IMR-90 (cell line): ENCODE data around the gene OGT. TPM values are rescaled to one million over a fixed set of nuclear protein-coding genes. Genes with fewer than 3 reads are reported as not detected.

Experiments used
- ATAC-seq: fragments of 200-7000 bp; cut with Tn5 transposase; 2 replicates; pipeline ENCODE4 v1.9.1; 2020; ENCODE audit warnings: low read depth, mild to moderate bottlenecking, moderate library complexity
- BruUV-seq: library from RNA; stranded (reverse); fragments of 400-500 nt; replicated peaks from 2 replicates; lab custom pipeline; 2021; lab: Mats Ljungman, UMichigan
- CTCF ChIA-PET: fragments of 300-600 bp; formaldehyde crosslinking; extraction: SDS; loops from one replicate; lab custom pipeline; 2021; ENCODE audit warnings: antibody characterized with exemption; lab: Yijun Ruan, JAX
- POLR2A ChIA-PET: fragments of 300-600 bp; sonication (Branson Sonifier 250); formaldehyde crosslinking; loops from one replicate; lab custom pipeline; 2022; ENCODE audit warnings: antibody characterized with exemption; ENCODE audit not compliant: unreplicated experiment; lab: Charles Lee
- DNase-seq: peaks from one replicate; pipeline ENCODE4 v3.0.0; 2013
- H2AFZ ChIP-seq: replicated peaks from 2 replicates; pipeline ENCODE3; 2013; ENCODE audit warnings: low read length, mild to moderate bottlenecking; ENCODE audit not compliant: poor library complexity
- H2AK5ac ChIP-seq: 2 replicates; pipeline ENCODE4 v1.6.1; 2013; ENCODE audit warnings: low read depth, low read length, inconsistent platforms
- H2AK9ac ChIP-seq: replicated peaks from 2 replicates; pipeline ENCODE3; 2013; ENCODE audit warnings: mild to moderate bottlenecking, low read depth, low read length, moderate library complexity; ENCODE audit not compliant: poor library complexity
- H2BK120ac ChIP-seq: 2 replicates; pipeline ENCODE4 v1.6.1; 2013; ENCODE audit warnings: low read depth, low read length, inconsistent platforms
- H2BK15ac ChIP-seq: 3 replicates; pipeline ENCODE4 v1.6.1; 2013; ENCODE audit warnings: low read depth, low read length, inconsistent platforms
- H2BK20ac ChIP-seq: 2 replicates; pipeline ENCODE4 v1.6.1; 2013; ENCODE audit warnings: low read depth, mild to moderate bottlenecking, inconsistent platforms, low read length, moderate library complexity
- H2BK5ac ChIP-seq: 2 replicates; pipeline ENCODE4 v1.6.1; 2013; ENCODE audit warnings: mild to moderate bottlenecking, low read depth, low read length, inconsistent platforms; ENCODE audit not compliant: poor library complexity, severe bottlenecking
- H3K14ac ChIP-seq: replicated peaks from 2 replicates; pipeline ENCODE4 v1.6.1; 2013; ENCODE audit warnings: low read depth, low read length, inconsistent platforms
- H3K18ac ChIP-seq: 2 replicates; pipeline ENCODE4 v1.6.1; 2013; ENCODE audit warnings: low read depth, low read length, control low read depth
- H3K23ac ChIP-seq: 2 replicates; pipeline ENCODE4 v1.6.1; 2013; ENCODE audit warnings: low read depth, low read length, inconsistent platforms
- H3K27ac ChIP-seq: 2 replicates; pipeline ENCODE4 v1.5.1; 2013; ENCODE audit warnings: mild to moderate bottlenecking, control low read depth, low read length; ENCODE audit not compliant: insufficient read depth
- H3K27me3 ChIP-seq: 2 replicates; pipeline ENCODE4 v1.6.1; 2013; ENCODE audit warnings: low read length; ENCODE audit not compliant: control insufficient read depth, insufficient read depth
- H3K36me3 ChIP-seq: 2 replicates; pipeline ENCODE4 v1.6.1; 2013; ENCODE audit warnings: low read length, mixed read lengths; ENCODE audit not compliant: control insufficient read depth, insufficient read depth
- H3K4ac ChIP-seq: 2 replicates; pipeline ENCODE4 v1.6.1; 2013; ENCODE audit warnings: low read depth, low read length, inconsistent platforms
- H3K4me1 ChIP-seq: 2 replicates; pipeline ENCODE4 v1.6.1; 2013; ENCODE audit warnings: low read length, mixed read lengths; ENCODE audit not compliant: control insufficient read depth, insufficient read depth
- H3K4me2 ChIP-seq: 2 replicates; pipeline ENCODE4 v1.6.1; 2013; ENCODE audit warnings: low read depth, mild to moderate bottlenecking, control low read depth, low read length, moderate library complexity
- H3K4me3 ChIP-seq: 2 replicates; pipeline ENCODE4 v1.5.1; 2013; ENCODE audit warnings: low read depth, mild to moderate bottlenecking, control low read depth, low read length, moderate library complexity; ENCODE audit not compliant: insufficient read depth
- H3K56ac ChIP-seq: 2 replicates; pipeline ENCODE4 v1.6.1; 2013; ENCODE audit warnings: low read length, inconsistent platforms; ENCODE audit not compliant: insufficient read depth; ENCODE audit errors: extremely low read depth
- H3K79me1 ChIP-seq, 2 experiments: 2 replicates each; pipeline ENCODE4 v1.6.1; 2013; ENCODE audit warnings: low read length in 2 of 2, inconsistent platforms in 1 of 2, low read depth in 1 of 2
- H3K9ac ChIP-seq: 2 replicates; pipeline ENCODE4 v1.6.1; 2013; ENCODE audit warnings: low read depth, low read length, control low read depth
- H3K9me1 ChIP-seq: 2 replicates; pipeline ENCODE4 v1.6.1; 2013; ENCODE audit warnings: low read length, inconsistent platforms; ENCODE audit not compliant: insufficient read depth
- H3K9me3 ChIP-seq: 2 replicates; pipeline ENCODE4 v1.6.1; 2013; ENCODE audit warnings: low read length; ENCODE audit not compliant: control insufficient read depth, insufficient read depth
- H4K20me1 ChIP-seq: 2 replicates; pipeline ENCODE4 v1.6.1; 2013; ENCODE audit warnings: low read length, inconsistent platforms; ENCODE audit not compliant: insufficient read depth
- H4K5ac ChIP-seq: 2 replicates; pipeline ENCODE4 v1.6.1; 2013; ENCODE audit warnings: mild to moderate bottlenecking, low read depth, low read length, control low read depth
- H4K8ac ChIP-seq, 2 experiments: 2 replicates each; pipeline ENCODE4 v1.6.1; 2013; ENCODE audit warnings: low read depth in 2 of 2, low read length in 2 of 2, control low read depth in 1 of 2, inconsistent platforms in 1 of 2
- H4K91ac ChIP-seq: 2 replicates; pipeline ENCODE4 v1.6.1; 2013; ENCODE audit warnings: low read depth, low read length, inconsistent platforms; ENCODE audit not compliant: insufficient read depth
- CEBPB ChIP-seq: IDR thresholded peaks from 2 replicates; pipeline ENCODE4 v1.6.1; 2012; ENCODE audit warnings: low read depth, low read length, improper control_type of control experiment
- FOS ChIP-seq: fragments of 150-350 bp; IDR thresholded peaks from 2 replicates; pipeline ENCODE4 v1.6.1; 2016; ENCODE audit warnings: low read depth, low read length
- MXI1 ChIP-seq: IDR thresholded peaks from 2 replicates; pipeline ENCODE4 v1.6.1; 2012; ENCODE audit warnings: low read depth, mild to moderate bottlenecking, low read length, moderate library complexity, borderline replicate concordance
- RCOR1 ChIP-seq: IDR thresholded peaks from 2 replicates; pipeline ENCODE4 v1.6.1; 2012; ENCODE audit warnings: mild to moderate bottlenecking, low read length, improper control_type of control experiment; ENCODE audit not compliant: insufficient replicate concordance
- WGBS, 2 experiments: methylation state at CpG; one replicate each; pipeline versions ENCODE4 v1.1.5 to v1.1.7; 2013; ENCODE audit warnings: missing lambda C conversion rate in 2 of 2; ENCODE audit not compliant: insufficient read length in 1 of 2; ENCODE audit errors: extremely low coverage in 2 of 2; 5-methylcytosine and 5-hydroxymethylcytosine counted together
- dilution Hi-C: fragments of 300-500 bp; cut with HindIII; formaldehyde crosslinking; loops from one replicate; pipeline ENCODE4 v1.14.3; 2018; ENCODE audit warnings: low sequenced_read_pairs; ENCODE audit not compliant: unreplicated experiment
- in situ Hi-C: fragments of 300-500 bp; cut with MboI; formaldehyde crosslinking; loops from 3 replicates; pipeline ENCODE4 v1.14.3; 2019; ENCODE audit warnings: low sequenced_read_pairs, inconsistent platforms, mixed read lengths
- intact Hi-C: fragments of 100-400 bp; cut with micrococcal nuclease; formaldehyde crosslinking; loops from 2 replicates; pipeline ENCODE4 v1.10.0; 2022
- polyA plus RNA-seq, 3 experiments: library from polyadenylated mRNA; depleted of rRNA; stranded (reverse); fragments of >200 nt; gene quantifications; 2 replicates each; pipeline ENCODE4 v1.2.3, GENCODE V29; 2012; ENCODE audit warnings: low replicate concordance in 1 of 3
- total RNA-seq: library from RNA; depleted of rRNA; stranded (reverse); fragments of >200 nt; gene quantifications from 2 replicates; pipeline ENCODE4 v1.2.3, GENCODE V29; 2012

Gene OGT
- total and polyA plus RNA-seq, 2 of the 4 experiments (the other 2 are of a cell fraction) = 80.7 to 113 TPM

DNA sequence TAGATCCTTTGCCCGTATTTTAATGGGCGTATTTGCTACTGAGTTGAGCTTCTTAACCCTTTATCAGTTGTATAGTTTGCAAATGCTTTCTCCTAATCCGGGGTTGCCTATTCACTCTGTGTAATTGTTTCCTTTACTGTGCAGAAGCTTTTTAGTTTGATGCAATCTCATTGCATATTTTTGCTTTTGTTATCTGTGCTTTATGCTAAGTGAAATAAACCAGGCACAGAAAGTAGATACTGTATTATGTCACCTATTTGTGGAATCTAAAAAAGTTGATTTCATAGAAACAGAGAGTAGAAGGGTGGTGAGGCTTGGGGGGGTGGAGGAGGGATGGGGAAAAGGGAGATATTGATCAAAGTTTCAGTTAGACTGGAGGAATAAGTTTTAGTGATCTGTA is 17.7 kb downstream of the OGT start:
- Histone ChIP-seq H3K27ac (no peak overlapping the region), H4K5ac (no peak overlapping the region), H3K14ac (no peak overlapping the region), H3K4me2 (no peak overlapping the region), H3K4me3 (no peak overlapping the region), H4K91ac (no peak overlapping the region), H3K9me1 (no peaks in the 10 kb centered on the region; the same call in none of the 2 replicates), H3K36me3 (peaks cover 22% of the 10 kb centered on the region), H2BK120ac (no peak overlapping the region), H3K23ac (no peak overlapping the region), H3K4ac (no peak overlapping the region), H2AK9ac (no peak overlapping the region), H2BK15ac (no peak overlapping the region), H2BK5ac (no peak overlapping the region), H3K27me3 (no peaks in the 10 kb centered on the region), H2BK20ac (no peak overlapping the region), H4K8ac (no peak overlapping the region), H3K79me1 (peaks cover 25 to 35% of the 10 kb centered on the region in 2 experiments; a peak in 3 of 4 replicates), H3K18ac (no peak overlapping the region), H2AFZ (no peak overlapping the region), H4K20me1 (peaks cover 32% of the 10 kb centered on the region), H3K56ac (no peak overlapping the region), H3K9me3 (no peaks in the 10 kb centered on the region; the same call in 1 of the 2 replicates), H2AK5ac (no peak overlapping the region), H3K9ac (no peak overlapping the region), H3K4me1 (no peaks in the 10 kb centered on the region; the same call in 1 of the 2 replicates)
- 70% methylated on average over 3 of the region's 3 CpGs; no CpG with 5 or more reads in 1 of the 2 experiments for WGBS, 2 experiments
- no TSS peak for BruUV-seq
- dilution Hi-C loops (no loop called here), intact Hi-C loops (no loop called here), in situ Hi-C loops (no loop called here)
- POLR2A ChIA-PET = no interaction called here
- CTCF ChIA-PET = no interaction called here
- ATAC-seq = no peak
- DNase-seq = no peak
- TF ChIP-seq CEBPB = no peak
- TF ChIP-seq RCOR1 = no peak
- TF ChIP-seq MXI1 = no peak
- no peak for TF ChIP-seq FOS
